Measurements from ENCODE around the gene CT45A1. TPM values are rescaled to one million over a fixed set of nuclear protein-coding genes. Genes with fewer than 3 reads are reported as not detected.
"Not testable (repeated sequence)": the region's sequence is repeated elsewhere in the genome, so short reads cannot be mapped to it uniquely, and the experiment has no call there.

CT45A1 gene
- total RNA-seq (not detected in 2 replicates), polyA plus RNA-seq (not detected in 2 replicates), polyA minus RNA-seq (not detected in 2 replicates)
- not detected for total RNA-seq (2013)

- H3K27me3 Mint-ChIP-seq; H3K27me3 ChIP-seq (replicated peaks in 1 of 4; ENCODE audit: control extremely low read depth in 1 of 4, control insufficient read depth in 3 of 4, insufficient read depth in 4 of 4, low read length in 3 of 4); H3K36me3 ChIP-seq (replicated peaks in 1 of 2; ENCODE audit: control extremely low read depth in 1 of 2, control insufficient read depth in 1 of 2, extremely low read depth in 1 of 2, insufficient read depth in 2 of 2, low read length in 1 of 2); intact Hi-C loops (cut with micrococcal nuclease); H3K79me2 ChIP-seq (ENCODE audit: control insufficient read depth, insufficient read depth, low read length); H3K4me1 ChIP-seq (ENCODE audit: control insufficient read depth in 2 of 2, insufficient read depth in 2 of 2, low read length in 2 of 2); H3K4me3 ChIP-seq (ENCODE audit: control extremely low read depth in 1 of 5, extremely low read depth in 1 of 5, insufficient read depth in 1 of 5, low read depth in 2 of 5, low read length in 4 of 5); H3K9ac ChIP-seq (ENCODE audit: low read length); H3K27ac Mint-ChIP-seq; CTCF ChIA-PET; DNase-seq; H3K27ac ChIP-seq (ENCODE audit: low read length in 2 of 2); H4K20me1 ChIP-seq (ENCODE audit: control insufficient read depth, insufficient read depth, low read length, poor library complexity, severe bottlenecking); H3K4me1 Mint-ChIP-seq; H3K4me3 Mint-ChIP-seq; ATAC-seq (ENCODE audit: low read depth); H2AFZ ChIP-seq (ENCODE audit: insufficient read depth, low read depth, low read length, poor library complexity, severe bottlenecking); POLR2A ChIA-PET; H3K9me3 Mint-ChIP-seq (ENCODE audit: insufficient read depth); H3K4me2 ChIP-seq (replicated peaks; ENCODE audit: low read depth, low read length, poor library complexity, severe bottlenecking); H3K9me3 ChIP-seq (ENCODE audit: control extremely low read depth in 1 of 3, control insufficient read depth in 2 of 3, insufficient read depth in 1 of 3, low read length in 2 of 3): not testable (repeated sequence)
- 70% methylated on average over 8 of the region's 15 CpGs for WGBS (ENCODE audit: insufficient coverage)
Measured at GRCh38 chrX:135713183-135713689, at the start of gene CT45A1. Gene CT45A1 (plus strand): TSS chrX:135713639. CDS start chrX:135718941, 5,302 bp downstream.

GRCh38 chrX:135672979-135673378, 40.5 kb upstream of the CT45A1 start:
- H3K4me3 Mint-ChIP-seq; H3K4me1 ChIP-seq (ENCODE audit: control insufficient read depth in 2 of 2, insufficient read depth in 2 of 2, low read length in 2 of 2); ATAC-seq (ENCODE audit: low read depth); H3K4me2 ChIP-seq (replicated peaks; ENCODE audit: low read depth, low read length, poor library complexity, severe bottlenecking); H3K36me3 ChIP-seq (replicated peaks in 1 of 2; ENCODE audit: control extremely low read depth in 1 of 2, control insufficient read depth in 1 of 2, extremely low read depth in 1 of 2, insufficient read depth in 2 of 2, low read length in 1 of 2); H3K79me2 ChIP-seq (ENCODE audit: control insufficient read depth, insufficient read depth, low read length); H3K27ac Mint-ChIP-seq; CTCF ChIA-PET; DNase-seq; H2AFZ ChIP-seq (ENCODE audit: insufficient read depth, low read depth, low read length, poor library complexity, severe bottlenecking); H3K27ac ChIP-seq (ENCODE audit: low read length in 2 of 2); H4K20me1 ChIP-seq (ENCODE audit: control insufficient read depth, insufficient read depth, low read length, poor library complexity, severe bottlenecking); H3K4me3 ChIP-seq (ENCODE audit: control extremely low read depth in 1 of 5, extremely low read depth in 1 of 5, insufficient read depth in 1 of 5, low read depth in 2 of 5, low read length in 4 of 5); POLR2A ChIA-PET; H3K9me3 ChIP-seq (ENCODE audit: control extremely low read depth in 1 of 3, control insufficient read depth in 2 of 3, insufficient read depth in 1 of 3, low read length in 2 of 3); H3K27me3 ChIP-seq (replicated peaks in 1 of 4; ENCODE audit: control extremely low read depth in 1 of 4, control insufficient read depth in 3 of 4, insufficient read depth in 4 of 4, low read length in 3 of 4); H3K9ac ChIP-seq (ENCODE audit: low read length); H3K4me1 Mint-ChIP-seq; intact Hi-C loops (cut with micrococcal nuclease); H3K9me3 Mint-ChIP-seq (ENCODE audit: insufficient read depth): not testable (repeated sequence)
- peaks cover 11% of the 10 kb centered on the region for H3K27me3 Mint-ChIP-seq
